HG03442 (cell line): ENCODE data around the gene SLC35A3.
"Not testable (repeated sequence)": the region's sequence is repeated elsewhere in the genome, so short reads cannot be mapped to it uniquely, and the experiment has no call there.

Experiments
- ATAC-seq: cut with Tn5 transposase; IDR thresholded peaks from one replicate; pipeline ENCODE4 v1.9.1; 2021; ENCODE audit warnings: mild to moderate bottlenecking, moderate library complexity; ENCODE audit not compliant: unreplicated experiment

The SLC35A3 gene

GRCh38 chr1:99970713-99971255 lies 988 bp downstream of the SLC35A3 start:
- ATAC-seq: no peak

GRCh38 chr1:99972066-99972465 lies 2.3 kb downstream of the SLC35A3 start:
- not testable (repeated sequence) for ATAC-seq

- no peak for ATAC-seq
Observed at GRCh38 chr1:99975529-99975928, 5.7 kb downstream of the SLC35A3 start.

GRCh38 chr1:99977326-99977725 lies 7.5 kb downstream of the SLC35A3 start:
- not testable (repeated sequence) for ATAC-seq

GRCh38 chr1:99978218-99978617 lies 8.4 kb downstream of the SLC35A3 start:
- ATAC-seq: no peak

GRCh38 chr1:99979091-99979490 lies 9.3 kb downstream of the SLC35A3 start:
- ATAC-seq: no peak

GRCh38 chr1:99980928-99981327 lies 11.1 kb downstream of the SLC35A3 start:
- no peak for ATAC-seq

GRCh38 chr1:99986656-99987225 lies 16.9 kb downstream of the SLC35A3 start:
- no peak for ATAC-seq

- no peak for ATAC-seq
Observed at GRCh38 chr1:99988210-99988765, 18.5 kb downstream of the SLC35A3 start.

- no peak for ATAC-seq
Observed at GRCh38 chr1:99992044-99992722, 22.4 kb downstream of the SLC35A3 start.

GRCh38 chr1:99992760-99993467 lies 23.1 kb downstream of the SLC35A3 start:
- ATAC-seq: peak; percentile 54

GRCh38 chr1:99993468-99993845 lies 23.7 kb downstream of the SLC35A3 start:
- ATAC-seq: no peak

- ATAC-seq: no peak
Observed at GRCh38 chr1:99994496-99994895, 24.7 kb downstream of the SLC35A3 start.

GRCh38 chr1:99996951-99997350 lies 27.2 kb downstream of the SLC35A3 start:
- ATAC-seq: no peak

GRCh38 chr1:100001462-100001861 lies 31.7 kb downstream of the SLC35A3 start:
- no peak for ATAC-seq

- no peak for ATAC-seq
Observed at GRCh38 chr1:100005424-100005823, 35.6 kb downstream of the SLC35A3 start.

- no peak for ATAC-seq
Observed at GRCh38 chr1:100006688-100007087, 36.9 kb downstream of the SLC35A3 start.

- no peak for ATAC-seq
Observed at GRCh38 chr1:100009458-100009857, 39.7 kb downstream of the SLC35A3 start.

GRCh38 chr1:100010804-100011203 lies 41.0 kb downstream of the SLC35A3 start:
- ATAC-seq: no peak

- no peak for ATAC-seq
Observed at GRCh38 chr1:100019220-100019619, 49.4 kb downstream of the SLC35A3 start.

- ATAC-seq: no peak
Observed at GRCh38 chr1:100023482-100023881, 53.7 kb downstream of the SLC35A3 start.

GRCh38 chr1:100027212-100027611 lies 57.4 kb downstream of the SLC35A3 start:
- no peak for ATAC-seq
